H1 (cell line): Measurements from ENCODE around the gene PPEF2. TPM values are rescaled to one million over a fixed set of nuclear protein-coding genes. Genes with fewer than 3 reads are reported as not detected.

Source experiments
- CBX5 ChIP-seq: fragments of 300-800, 300-1000 bp; sonication (generic); IDR thresholded peaks from 2 replicates; pipeline ENCODE4 v1.7.1; 2016; ENCODE audit warnings: antibody characterized with exemption, low read length, low read depth
- KDM1A ChIP-seq: fragments of 200-600, 300-600 bp; sonication (generic); IDR thresholded peaks from 2 replicates; pipeline ENCODE4 v1.7.1; 2016; ENCODE audit warnings: mild to moderate bottlenecking, low read length, borderline replicate concordance
- KDM4A ChIP-seq: IDR thresholded peaks from one replicate; pipeline ENCODE4 v1.7.1; 2012; ENCODE audit warnings: low read depth, mild to moderate bottlenecking, moderate library complexity, low read length, inconsistent platforms; ENCODE audit not compliant: severe bottlenecking
- RAD21 ChIP-seq, 2 experiments: IDR thresholded peaks in 1 of 2; conservative IDR thresholded peaks in 1 of 2; 2 replicates each; pipeline ENCODE4 v1.6.1; 2011; ENCODE audit warnings: low read depth in 2 of 2, low read length in 2 of 2, improper control_type of control experiment in 1 of 2, inconsistent platforms in 1 of 2, mild to moderate bottlenecking in 1 of 2, moderate library complexity in 1 of 2
- polyA plus RNA-seq, 7 experiments: library from polyadenylated mRNA; depleted of rRNA in 3 of 7; stranded (reverse) in 5 of 7; unstranded in 2 of 7; fragments of >200 nt in 5 of 7; fragments of 200-250 nt in 2 of 7; gene quantifications; 1 replicate in 5 of 7; 2 replicates in 1 of 7; 4 replicates in 1 of 7; pipeline versions ENCODE4 v1.2.1 to v1.2.3, GENCODE V29; 2011 to 2013; ENCODE audit warnings: missing spikeins in 2 of 7, mixed read lengths in 2 of 7
- total RNA-seq: library from RNA; stranded (reverse); fragmentation: NEBNext Ultra II Directional; extraction: Animal tissue kit (Norgen Biotek cat#: 25700); gene quantifications from 2 replicates; pipeline ENCODE4 v1.2.1, GENCODE V29; 2021
- TF ChIP-seq, protein P1 (sequence below), 3 experiments: IDR thresholded peaks; 1 replicate in 2 of 3; 2 replicates in 1 of 3; pipeline versions ENCODE4 v1.5.1 to v1.6.1; 2011; ENCODE audit warnings: low read length in 3 of 3, mild to moderate bottlenecking in 3 of 3, inconsistent platforms in 2 of 3, low read depth in 1 of 3, moderate library complexity in 1 of 3; ENCODE audit not compliant: insufficient read depth in 1 of 3; ENCODE audit errors: control extremely low read depth in 1 of 3

Gene PPEF2
- total and polyA plus RNA-seq, 2 of the 8 experiments (the other 6 are each of a cell fraction or from before 2014, with no cell fraction given) = not detected

DNA sequence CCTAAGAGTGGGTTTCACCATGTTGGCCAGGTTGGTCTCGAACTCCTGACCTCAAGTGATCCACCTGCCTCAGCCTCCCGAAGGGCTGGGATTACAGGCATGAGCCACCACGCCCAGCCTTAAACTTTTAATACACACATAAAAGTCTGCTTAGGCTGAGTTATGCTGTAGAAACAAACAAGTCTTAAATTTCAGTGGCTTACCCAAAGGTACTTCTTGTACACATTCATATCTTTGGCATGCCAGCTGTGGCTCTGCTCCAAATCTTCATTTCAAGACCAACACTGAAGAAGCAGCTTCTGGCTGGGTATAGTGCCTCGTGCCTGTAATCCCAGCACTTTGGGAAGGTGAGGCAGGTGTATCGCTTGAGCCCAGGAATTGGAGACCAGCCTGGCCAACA, 80.3 kb downstream of the PPEF2 start (continued):
- TF ChIP-seq, protein P1, sequence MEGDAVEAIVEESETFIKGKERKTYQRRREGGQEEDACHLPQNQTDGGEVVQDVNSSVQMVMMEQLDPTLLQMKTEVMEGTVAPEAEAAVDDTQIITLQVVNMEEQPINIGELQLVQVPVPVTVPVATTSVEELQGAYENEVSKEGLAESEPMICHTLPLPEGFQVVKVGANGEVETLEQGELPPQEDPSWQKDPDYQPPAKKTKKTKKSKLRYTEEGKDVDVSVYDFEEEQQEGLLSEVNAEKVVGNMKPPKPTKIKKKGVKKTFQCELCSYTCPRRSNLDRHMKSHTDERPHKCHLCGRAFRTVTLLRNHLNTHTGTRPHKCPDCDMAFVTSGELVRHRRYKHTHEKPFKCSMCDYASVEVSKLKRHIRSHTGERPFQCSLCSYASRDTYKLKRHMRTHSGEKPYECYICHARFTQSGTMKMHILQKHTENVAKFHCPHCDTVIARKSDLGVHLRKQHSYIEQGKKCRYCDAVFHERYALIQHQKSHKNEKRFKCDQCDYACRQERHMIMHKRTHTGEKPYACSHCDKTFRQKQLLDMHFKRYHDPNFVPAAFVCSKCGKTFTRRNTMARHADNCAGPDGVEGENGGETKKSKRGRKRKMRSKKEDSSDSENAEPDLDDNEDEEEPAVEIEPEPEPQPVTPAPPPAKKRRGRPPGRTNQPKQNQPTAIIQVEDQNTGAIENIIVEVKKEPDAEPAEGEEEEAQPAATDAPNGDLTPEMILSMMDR (IDR thresholded peaks at IDR 0.05; ENCODE audit: control extremely low read depth in 1 of 3, insufficient read depth in 1 of 3, low read depth in 1 of 3, low read length in 3 of 3) = no peak
- no peak for TF ChIP-seq KDM1A
- no peak for TF ChIP-seq RAD21 (IDR thresholded peaks at IDR 0.05 in 1 of 2, conservative IDR thresholded peaks at IDR 0.05 in 1 of 2; ENCODE audit: low read depth in 2 of 2, low read length in 2 of 2)
- no peak for TF ChIP-seq CBX5
- TF ChIP-seq KDM4A = no peak
